ENCODE results near the gene DAW1. TPM values are rescaled to one million over a fixed set of nuclear protein-coding genes. Genes with fewer than 3 reads are reported as not detected.
"Not testable (repeated sequence)": the region's sequence is repeated elsewhere in the genome, so short reads cannot be mapped to it uniquely, and the experiment has no call there.

DAW1 gene
- total RNA-seq: 15.0 and 16.6 TPM in 2 replicates

DNA sequence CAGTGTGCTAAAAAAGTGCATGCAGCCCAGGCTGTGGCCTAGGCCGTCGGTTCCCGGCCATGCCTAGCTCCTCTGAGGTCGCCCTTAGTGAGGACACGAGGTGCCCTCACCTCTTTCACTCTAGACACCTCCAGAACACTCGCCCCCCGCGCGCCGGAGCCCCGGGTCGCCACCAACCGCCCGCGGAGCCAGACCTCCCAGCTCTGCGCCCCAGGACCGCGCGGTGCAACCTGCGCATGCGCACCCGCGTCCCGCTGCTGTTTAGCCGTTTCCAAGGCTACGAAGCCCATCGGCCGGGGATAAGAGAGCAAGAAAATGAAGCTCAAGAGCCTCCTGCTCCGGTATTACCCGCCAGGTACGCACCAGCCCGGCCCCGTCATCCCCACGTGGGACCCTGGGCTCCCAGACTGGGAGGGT lies at the start of gene DAW1:
TSS of gene DAW1 (plus strand) at position 257 of the 417 bp plus-strand sequence. CDS start at position 316, 59 bp downstream.
- DNase-seq (ENCODE audit: low read depth, low spot score): no peak

GRCh38 chr2:227822416-227823003 lies 48.9 kb upstream of the DAW1 start:
- no peak for DNase-seq (ENCODE audit: low read depth, low spot score)

- DNase-seq (ENCODE audit: low read depth, low spot score): no peak
Observed at GRCh38 chr2:227823922-227824321, 47.5 kb upstream of the DAW1 start.

DNA sequence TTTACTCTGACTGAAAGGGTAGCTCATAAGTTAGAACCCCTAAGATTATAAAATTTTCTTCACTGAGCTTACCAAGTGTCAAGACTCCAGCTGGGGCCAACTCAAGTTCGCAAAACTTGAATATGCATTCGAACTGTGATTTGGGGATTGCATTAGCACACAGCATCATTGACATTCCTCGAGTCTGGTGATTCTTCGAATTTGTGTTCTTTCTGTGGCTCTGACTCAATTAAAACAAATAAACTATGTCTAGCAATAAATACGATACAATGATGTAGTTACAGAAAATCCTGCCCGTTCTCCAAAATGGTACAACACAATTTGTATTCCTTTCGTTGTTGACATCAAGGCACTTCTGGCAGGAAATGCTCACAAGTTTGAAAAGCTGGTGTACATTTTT lies 46.7 kb upstream of the DAW1 start:
- no peak for DNase-seq (ENCODE audit: low read depth, low spot score)

- DNase-seq (ENCODE audit: low read depth, low spot score): no peak
Observed at GRCh38 chr2:227826019-227826521, 45.4 kb upstream of the DAW1 start.

GRCh38 chr2:227826563-227826962 lies 44.9 kb upstream of the DAW1 start:
- no peak for DNase-seq (ENCODE audit: low read depth, low spot score)

GRCh38 chr2:227827143-227827542 lies 44.3 kb upstream of the DAW1 start:
- no peak for DNase-seq (ENCODE audit: low read depth, low spot score)

DNA sequence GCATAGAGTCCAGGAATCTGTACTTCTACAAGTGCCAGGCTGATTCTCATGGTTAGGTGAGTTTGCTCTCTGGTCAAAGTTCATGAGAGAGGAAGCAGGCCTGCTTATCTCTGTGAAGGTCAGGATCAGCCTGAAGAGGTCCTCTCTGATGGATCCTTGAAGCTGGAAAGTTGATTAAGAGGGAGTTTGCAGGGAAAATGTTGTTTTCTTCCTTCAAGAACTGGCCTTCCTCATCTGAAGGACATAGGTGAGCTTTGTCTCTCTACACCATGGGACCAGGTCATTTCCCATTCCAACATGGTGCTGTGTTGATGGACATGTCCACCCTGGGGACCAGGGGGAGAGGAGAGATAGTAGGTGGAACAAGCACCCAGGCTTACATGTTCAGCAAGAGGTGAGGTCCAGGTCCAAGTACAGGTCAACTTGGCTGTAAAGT lies 42.9 kb upstream of the DAW1 start:
- no peak for DNase-seq (ENCODE audit: low read depth, low spot score)

GRCh38 chr2:227829337-227829736 lies 42.1 kb upstream of the DAW1 start:
- no peak for DNase-seq (ENCODE audit: low read depth, low spot score)

DNA sequence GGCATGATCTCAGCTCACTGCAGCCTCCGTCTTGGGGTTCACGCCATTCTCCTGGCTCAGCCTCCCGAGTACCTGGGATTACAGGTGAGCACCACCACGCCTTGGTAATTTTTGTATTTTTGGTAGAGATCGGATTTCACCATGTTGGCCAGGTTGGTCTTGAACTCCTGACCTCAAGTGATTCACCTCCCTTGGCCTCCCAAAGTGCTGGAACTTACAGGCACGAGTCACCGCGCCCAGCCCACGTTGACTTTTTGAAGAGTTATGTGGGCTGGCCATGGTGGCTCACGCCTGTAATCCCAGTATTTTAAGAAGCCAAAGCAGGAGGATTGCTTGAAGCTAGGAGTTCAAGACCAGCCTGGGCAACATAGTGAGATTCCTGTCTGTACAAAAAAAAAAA lies 37.0 kb upstream of the DAW1 start:
- DNase-seq (ENCODE audit: low read depth, low spot score): no peak

DNA sequence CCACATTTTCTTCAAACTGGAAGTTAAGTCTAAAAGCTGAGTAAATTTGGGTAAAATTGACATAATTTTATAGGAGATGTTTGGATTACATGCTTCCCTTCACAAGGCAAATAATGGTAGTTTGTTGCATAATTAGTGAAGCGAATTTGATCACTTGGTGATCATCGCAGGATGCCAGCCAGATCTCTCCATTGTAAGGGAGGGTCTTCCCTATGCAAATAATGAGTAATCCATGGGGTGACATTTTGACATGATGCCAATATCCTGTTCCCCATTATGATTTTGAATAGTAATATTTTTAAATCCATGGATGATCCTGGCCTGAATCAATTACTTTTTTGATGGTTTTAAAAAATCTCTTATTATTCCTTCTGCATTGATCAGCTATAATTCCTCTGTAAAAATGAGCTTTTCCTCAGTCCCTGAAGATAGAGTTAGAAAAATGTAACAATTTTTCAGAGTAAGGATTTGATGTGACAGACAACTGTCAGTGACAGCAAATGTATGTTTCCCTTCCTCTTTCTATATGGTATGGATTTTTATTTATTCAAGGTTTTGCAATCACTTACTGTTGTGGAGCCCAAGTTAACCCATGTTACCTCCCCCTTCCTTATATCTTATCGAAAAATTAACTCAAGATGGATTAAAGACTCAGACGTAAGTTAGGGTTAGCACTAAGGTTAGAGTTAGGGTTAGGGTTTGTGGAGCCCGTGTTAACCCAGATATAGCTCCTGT lies 36.3 kb upstream of the DAW1 start:
- no peak for DNase-seq (ENCODE audit: low read depth, low spot score)

DNA sequence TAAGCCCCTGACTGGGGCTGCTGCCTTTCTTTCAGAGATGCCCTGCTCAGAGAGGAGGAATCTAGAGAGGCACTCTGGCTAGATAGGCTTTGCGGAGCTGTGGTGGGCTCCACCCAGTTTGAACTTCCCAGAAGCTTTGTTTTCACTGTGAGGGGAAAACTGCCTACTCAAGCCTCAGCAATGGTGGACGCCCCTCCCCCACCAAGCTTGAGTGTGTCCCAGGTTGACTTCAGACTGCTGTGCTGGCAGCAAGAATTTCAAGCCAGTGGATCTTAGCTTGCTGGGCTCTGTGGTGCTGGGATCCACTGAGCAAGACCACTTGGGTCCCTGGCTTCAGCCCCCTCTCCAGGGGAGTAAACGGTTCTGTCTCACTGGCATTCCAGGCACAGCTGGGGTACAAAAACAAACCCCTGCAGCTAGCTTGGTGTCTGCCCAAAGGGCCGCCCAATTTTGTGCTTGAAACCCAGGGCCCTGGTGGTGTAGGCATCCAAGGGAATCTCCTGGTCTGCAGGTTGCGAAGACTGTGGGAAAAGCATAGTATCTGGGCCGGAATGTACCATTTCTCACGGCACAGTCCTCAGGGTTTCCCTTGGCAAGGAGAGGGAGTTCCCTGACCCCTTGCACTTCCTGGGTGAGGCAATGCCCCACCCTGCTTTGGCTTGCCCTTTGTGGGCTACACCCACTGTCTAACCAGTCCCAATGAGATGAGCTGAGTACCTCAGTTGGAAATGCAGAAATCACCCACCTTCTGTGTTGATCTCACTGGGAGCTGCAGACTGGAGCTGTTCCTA lies 31.9 kb upstream of the DAW1 start:
- not testable (repeated sequence) for DNase-seq (ENCODE audit: low read depth, low spot score)

DNA sequence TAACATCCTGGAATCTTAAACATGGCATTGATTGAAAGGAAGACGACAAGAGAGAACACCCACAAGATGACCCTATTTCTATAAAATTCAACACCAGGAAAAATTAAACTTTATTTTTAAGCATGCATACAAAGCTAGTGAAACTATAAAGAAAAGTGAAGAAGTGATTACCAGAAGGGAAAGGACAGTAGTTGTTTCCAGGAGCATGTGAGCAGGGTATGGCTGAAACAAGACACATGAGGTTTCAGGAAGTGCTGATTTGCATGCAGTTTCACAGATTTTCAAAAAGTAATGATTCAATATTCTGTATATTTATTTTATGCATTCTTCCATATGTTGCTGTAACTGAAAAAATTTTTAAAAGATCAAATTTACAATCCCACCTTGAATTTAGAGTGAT lies 24.6 kb upstream of the DAW1 start:
- no peak for DNase-seq (ENCODE audit: low read depth, low spot score)

- no peak for DNase-seq (ENCODE audit: low read depth, low spot score)
Observed at GRCh38 chr2:227848146-227848545, 23.3 kb upstream of the DAW1 start.

GRCh38 chr2:227848586-227848985 lies 22.8 kb upstream of the DAW1 start:
- no peak for DNase-seq (ENCODE audit: low read depth, low spot score)

- DNase-seq (ENCODE audit: low read depth, low spot score): no peak
Observed at GRCh38 chr2:227849906-227850305, 21.5 kb upstream of the DAW1 start.

DNA sequence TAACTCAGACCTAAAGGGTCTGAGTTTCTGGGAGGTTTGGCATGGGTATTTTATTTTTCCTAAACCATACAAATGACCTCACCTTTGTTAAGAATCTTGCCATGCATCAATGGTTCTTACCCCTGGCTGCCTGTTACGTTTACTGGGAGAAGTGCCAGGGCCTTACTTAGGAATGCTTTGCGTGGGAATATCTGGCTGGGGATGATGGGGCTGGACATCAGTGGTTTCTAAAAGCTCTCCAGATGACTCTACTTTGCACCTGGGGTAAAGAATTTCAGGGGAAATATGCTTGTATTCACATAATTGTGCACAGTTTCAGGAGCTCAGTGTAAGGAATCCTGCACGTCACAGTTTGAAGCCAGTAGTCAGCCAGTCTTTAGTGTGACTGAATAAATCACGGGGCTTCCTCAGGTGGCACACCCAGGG lies 18.2 kb upstream of the DAW1 start:
- no peak for DNase-seq (ENCODE audit: low read depth, low spot score)

GRCh38 chr2:227853765-227854271 lies 17.6 kb upstream of the DAW1 start:
- no peak for DNase-seq (ENCODE audit: low read depth, low spot score)

DNA sequence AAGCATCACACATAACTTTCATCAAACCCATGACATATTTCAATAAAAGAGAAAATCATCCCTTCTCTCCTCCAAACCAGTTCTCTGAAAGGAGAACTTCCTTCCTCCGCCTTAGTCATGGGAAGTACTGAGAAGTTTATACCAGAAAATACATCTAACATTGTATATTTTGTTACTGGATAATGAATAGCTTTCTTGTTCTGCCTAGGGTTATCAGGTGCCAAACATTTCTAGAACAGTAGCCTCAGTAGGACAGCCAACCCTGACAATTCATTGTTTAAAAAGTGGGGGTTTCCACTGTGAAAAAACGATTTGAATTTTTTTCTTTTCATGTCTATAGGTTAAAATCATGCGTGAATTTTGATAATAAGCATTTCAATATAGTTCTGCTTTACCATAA lies 16.0 kb upstream of the DAW1 start:
- DNase-seq (ENCODE audit: low read depth, low spot score): no peak

DNA sequence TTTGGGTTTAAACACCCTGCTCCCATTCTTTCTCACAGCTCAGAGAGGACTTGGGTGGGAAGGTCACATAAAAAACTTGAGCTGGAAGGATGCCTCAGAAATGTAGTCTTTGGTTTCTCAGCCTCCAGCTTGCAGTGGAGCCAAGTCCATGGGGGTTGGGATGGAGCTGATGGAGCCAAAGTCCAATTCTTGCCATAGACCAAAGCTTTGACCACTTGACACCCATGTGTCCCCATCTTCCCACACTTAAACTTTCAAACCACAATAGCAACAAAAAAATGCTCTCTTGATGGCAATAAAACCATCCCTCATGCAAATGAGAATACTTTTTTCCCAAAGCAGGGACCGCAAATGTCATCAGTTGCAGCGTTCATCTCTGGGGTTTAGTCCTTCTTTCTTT lies 14.7 kb upstream of the DAW1 start:
- DNase-seq (ENCODE audit: low read depth, low spot score): no peak

DNA sequence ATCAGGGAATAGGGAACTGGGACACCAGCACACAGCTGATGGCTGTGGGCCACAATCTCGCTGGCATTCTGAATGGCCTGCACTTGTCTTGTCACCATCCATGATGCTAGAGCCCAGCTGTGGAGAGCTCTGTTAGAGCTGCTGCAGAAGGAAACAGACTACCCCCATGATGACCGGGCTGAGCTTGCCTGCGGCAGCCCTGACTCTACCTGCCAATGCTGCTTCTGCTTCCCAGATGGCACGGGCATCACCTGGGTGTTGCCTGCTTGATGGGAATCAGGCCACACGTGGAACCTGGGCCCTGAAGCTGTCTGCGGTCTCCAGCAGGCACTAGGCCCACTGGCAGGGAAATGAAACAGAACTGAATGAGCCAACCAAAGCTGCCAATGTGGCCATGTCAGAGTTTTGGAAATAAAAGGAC lies 11.2 kb upstream of the DAW1 start:
- no peak for DNase-seq (ENCODE audit: low read depth, low spot score)

DNA sequence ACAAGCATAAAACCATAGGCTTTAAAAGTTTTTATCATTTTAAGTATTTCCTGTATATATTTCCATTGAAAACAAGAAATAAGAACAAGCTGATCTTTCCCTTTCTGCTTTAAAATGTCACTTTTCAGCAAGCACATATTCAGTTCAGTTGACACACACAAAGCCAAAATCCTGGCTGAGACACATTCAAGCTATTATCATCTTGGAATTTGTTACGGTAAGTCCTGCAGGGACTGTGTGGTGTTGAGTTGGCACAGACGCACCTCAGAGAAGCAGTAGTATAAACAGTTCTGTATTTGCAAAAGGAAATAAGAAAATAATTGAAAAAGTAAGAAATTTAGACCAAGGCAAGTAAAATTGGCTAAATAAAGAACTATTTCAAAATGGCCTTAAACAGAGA lies 10.4 kb upstream of the DAW1 start:
- DNase-seq (ENCODE audit: low read depth, low spot score): no peak

All from pulmonary artery endothelial cell (primary cell).